Activated T-cell treated with anti-CD3 and anti-CD28 coated beads for 24 hours (primary cell): ENCODE results near the gene GABARAP.
A peak's percentile ranks its signal among the peaks of the same experiment; 100 is the strongest.
"Not testable (repeated sequence)": the region's sequence is repeated elsewhere in the genome, so short reads cannot be mapped to it uniquely, and the experiment has no call there.

ENCODE experiments used
- DNase-seq: peaks from one replicate; pipeline ENCODE4 v3.0.0-alpha.2; 2020; ENCODE audit warnings: low read depth

Gene GABARAP

DNA sequence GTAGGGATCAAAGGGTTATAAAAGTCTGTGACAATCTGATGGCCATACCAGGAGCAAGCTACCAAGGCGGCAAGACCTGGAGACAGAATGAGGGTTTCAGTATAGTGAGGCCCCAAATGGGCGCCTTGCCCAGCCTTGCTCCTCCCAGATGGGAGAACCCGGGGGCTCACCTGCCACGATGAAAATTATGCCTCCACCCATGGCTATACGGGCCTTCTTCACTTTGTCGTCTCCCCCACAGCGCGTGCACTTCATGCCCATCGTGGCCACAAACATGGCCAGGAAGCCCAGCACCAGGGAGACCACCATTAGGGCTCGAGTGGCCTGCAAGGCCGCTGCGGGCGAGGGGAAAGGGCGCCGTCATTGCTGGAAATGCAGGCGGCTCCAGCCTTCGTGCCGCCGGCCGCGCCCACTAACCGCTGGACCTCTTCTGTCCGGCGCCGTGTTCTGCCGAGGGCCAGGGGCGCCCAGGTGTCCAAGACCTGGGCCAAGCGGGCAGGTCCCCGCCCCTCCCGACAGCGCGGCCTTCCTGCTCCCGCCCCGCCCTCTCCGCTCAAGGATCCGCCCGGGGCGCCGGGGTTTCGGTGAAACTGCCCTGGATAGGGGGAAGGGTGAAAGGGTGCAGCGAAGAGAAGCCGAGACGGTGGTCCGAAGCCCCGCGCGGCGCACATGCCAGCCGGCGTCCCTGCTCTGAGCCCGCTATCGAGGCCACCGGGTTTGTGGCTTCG, 18.6 kb upstream of the GABARAP start:
- no peak for DNase-seq

GRCh38 chr17:7260151-7260550, 17.9 kb upstream of the GABARAP start:
- no peak for DNase-seq

- no peak for DNase-seq
Measured at GRCh38 chr17:7259555-7259889, 17.3 kb upstream of the GABARAP start.

- no peak for DNase-seq
Measured at GRCh38 chr17:7258731-7259554, 16.7 kb upstream of the GABARAP start.

DNA sequence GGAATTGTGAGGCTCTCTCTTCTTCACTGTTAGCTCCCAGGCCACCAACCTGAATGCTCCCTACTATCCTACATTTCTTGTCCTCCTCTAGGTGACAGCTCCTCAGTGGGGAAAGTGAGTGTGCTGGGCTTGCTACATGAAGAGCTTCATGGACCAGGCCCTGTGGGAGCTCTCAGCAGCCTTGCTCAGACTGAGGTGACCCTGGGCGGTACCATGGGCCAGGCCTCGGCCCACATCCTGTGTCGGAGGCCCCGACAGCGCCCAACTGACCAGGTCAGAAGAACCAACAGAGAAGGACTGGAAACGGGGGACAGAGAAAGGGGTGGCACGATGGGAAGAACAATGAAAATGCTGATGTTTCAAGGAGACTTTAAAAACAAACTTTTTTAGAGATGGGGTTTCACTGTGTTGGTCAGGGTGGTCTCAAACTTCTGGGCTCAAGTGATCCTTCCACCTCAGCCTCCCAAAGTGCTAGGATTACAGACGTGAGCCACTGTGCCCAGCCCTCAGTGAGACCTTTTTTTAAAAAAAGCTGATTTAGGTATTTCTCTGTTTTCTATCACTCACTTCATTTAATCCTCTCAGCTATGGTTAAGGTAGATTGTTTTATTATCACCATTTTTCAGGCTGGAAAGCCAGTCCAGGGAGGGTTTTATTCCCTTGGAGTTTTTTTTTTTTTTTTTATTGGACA, 14.7 kb upstream of the GABARAP start:
- no peak for DNase-seq

- DNase-seq, result no peak
Measured at GRCh38 chr17:7254511-7254910, 12.3 kb upstream of the GABARAP start.

GRCh38 chr17:7253082-7253481, 10.8 kb upstream of the GABARAP start:
- no peak for DNase-seq

DNA sequence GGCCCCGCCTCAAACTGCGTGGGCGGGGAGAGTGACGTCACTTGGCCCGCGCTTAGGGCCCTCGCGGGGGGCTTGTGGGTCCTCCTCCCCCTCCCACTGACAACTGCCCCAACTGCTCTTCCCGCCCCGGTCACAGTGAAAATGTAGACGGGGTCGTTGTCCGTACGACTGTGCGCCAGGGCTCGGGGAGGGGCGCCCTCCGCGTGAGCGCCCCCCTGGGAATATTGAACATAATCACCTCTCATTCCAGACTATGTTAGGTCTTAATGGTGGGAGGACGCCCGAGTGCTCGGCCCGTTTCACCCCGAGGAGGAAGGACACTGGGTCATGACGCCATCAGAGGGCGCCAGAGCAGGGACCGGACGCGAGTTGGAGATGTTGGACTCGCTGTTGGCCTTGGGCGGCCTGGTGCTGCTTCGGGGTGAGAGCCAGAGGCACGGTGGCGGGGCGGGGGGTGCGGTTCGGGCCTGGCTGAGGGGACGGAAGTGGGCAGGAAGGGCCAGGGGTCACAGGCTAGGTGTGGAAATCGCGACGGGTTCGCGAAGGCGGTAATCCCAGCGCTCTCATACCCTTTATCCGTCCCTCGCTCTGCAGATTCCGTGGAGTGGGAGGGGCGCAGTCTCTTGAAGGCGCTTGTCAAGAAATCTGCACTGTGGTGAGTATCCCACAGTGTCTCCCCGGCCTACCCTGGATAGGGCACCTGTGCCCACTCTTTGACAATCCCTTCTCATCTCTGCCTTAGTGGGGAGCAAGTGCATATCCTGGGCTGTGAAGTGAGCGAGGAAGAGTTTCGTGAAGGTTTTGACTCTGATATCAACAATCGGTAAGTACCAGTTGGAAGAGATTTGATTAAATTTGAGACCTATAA, 10.2 kb upstream of the GABARAP start, which contains the start of gene ELP5:
TSS of gene ELP5 (plus strand) at position 40 of the 868 bp plus-strand sequence. CDS start at position 376, 336 bp downstream.
- DNase-seq, result peak; percentile 79

GRCh38 chr17:7251661-7252175, 9.5 kb upstream of the GABARAP start, which contains the start of gene CTDNEP1:
Gene CTDNEP1 (minus strand): TSS chr17:7251734. CDS start chr17:7251296, 438 bp downstream.
- peak; percentile 98 for DNase-seq

DNA sequence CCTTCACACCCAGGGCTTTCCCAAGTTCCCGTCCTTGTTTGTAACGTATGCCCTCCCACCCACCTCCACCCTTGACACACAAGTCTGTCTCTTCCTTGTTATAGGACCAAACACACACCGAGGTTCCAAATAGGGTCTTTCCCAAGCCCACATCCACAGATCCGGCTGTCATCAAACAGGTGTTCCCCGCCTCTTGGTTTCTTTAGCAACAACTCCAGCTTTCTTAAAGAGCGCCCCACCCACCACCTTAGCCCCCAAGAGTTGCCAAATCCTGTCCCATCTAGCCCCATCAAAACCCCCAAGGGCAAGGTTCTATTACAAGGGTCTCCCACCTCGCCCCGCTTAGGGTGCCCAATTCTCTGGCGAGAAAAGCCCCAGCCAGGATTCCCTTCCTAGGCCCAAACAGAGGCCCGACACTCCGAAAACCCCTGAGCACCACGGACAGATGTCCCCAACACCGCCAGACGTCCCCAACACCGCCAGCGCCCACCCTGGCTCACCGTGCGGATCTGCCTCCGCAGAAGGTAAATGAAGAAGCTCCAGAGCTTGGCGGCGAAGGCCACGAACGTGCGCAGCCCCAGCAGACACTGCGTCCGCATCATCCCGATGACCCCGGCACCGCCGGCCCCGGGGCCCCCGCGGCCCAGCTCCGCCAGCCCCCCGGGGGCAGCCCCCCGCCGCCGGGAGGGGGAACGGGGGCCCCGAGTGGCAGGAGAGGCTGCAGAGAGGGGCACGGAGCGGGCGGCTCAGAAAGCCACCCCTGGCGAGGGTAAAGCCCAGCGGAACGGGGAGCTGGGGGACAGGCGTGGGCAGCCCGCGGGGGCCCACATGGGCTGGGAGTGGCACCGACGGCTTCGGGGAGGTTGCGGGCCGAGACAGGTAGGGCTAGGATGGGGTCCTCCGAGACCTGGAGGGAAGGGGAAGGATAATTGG, 8.7 kb upstream of the GABARAP start:
- no peak for DNase-seq

GRCh38 chr17:7249830-7250229, 7.6 kb upstream of the GABARAP start:
- no peak for DNase-seq

GRCh38 chr17:7249214-7249613, 7.0 kb upstream of the GABARAP start:
- DNase-seq, result no peak

GRCh38 chr17:7248796-7249195, 6.5 kb upstream of the GABARAP start:
- no peak for DNase-seq

DNA sequence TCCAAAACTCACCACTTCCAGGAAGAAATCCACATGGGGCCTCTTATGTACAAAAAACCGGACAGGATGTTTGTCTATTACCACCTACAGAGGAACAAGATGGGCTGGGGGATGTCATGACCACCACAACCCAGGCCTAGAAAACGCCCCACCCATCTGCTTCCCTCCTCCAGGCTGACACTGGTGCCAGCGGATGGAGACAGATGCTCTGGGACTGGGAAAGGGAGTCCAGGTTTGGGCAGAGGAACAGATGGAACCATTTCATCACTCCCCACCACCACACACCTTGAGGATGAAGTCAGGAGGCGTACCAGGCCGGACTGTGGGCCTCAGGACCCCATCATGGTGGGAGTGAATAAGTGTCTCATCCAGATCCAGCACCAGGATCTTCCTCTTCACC, 4.5 kb upstream of the GABARAP start:
- DNase-seq, result no peak

DNA sequence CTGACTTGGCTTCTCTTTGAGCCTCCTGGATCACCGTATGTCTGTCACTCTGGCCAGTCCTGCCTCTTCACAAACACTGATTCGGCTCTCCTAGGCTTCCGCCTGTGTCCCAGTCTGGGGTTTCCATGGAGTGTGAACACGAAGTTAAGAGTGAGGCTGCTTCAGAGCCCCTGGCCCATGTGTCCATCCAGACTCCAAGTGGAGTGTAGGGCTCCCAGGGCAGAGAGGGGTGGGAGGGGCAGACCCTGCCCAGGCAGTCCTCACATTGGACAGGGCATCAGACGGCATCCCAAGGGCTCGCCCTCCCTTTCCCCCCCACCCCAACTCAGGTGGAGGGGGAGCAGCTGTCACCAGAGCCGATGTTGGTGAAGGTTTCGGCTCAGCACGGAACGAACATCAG, 1.6 kb upstream of the GABARAP start:
- DNase-seq, result not testable (repeated sequence)

GRCh38 chr17:7243453-7243729, 1.1 kb upstream of the GABARAP start:
- DNase-seq, result no peak

GRCh38 chr17:7242717-7243452, 636 bp upstream of the GABARAP start:
- peak; percentile 85 for DNase-seq

DNA sequence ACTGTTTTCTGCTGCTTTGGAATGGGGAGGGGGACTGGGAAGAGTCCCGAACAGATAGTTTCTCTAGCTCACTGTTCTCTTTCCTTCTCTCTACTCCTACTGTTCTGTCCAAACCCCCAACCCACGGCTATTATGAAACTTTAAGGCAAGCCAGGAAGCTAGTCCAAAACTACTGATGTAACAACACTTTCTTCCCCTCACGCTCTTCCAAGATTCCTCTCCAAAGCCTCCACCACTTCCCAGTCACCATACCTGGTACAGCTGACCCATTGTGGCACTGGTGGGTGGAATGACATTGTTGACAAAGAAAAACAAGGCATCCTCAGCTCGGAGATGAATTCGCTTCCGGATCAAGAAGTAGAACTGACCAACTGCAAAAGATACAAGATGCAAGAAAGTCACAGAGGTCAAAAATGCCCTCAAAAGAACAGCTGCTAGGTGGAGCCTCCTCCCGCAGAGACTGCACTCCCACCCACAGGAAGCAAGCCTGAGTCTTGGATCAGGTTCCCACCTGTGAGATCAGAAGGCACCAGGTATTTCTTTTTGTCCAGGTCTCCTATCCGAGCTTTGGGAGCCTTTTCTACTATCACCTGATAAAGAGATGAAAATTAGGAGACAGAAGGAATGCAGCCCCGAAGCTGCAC, 1.0 kb downstream of the GABARAP start:
- DNase-seq, result no peak

DNA sequence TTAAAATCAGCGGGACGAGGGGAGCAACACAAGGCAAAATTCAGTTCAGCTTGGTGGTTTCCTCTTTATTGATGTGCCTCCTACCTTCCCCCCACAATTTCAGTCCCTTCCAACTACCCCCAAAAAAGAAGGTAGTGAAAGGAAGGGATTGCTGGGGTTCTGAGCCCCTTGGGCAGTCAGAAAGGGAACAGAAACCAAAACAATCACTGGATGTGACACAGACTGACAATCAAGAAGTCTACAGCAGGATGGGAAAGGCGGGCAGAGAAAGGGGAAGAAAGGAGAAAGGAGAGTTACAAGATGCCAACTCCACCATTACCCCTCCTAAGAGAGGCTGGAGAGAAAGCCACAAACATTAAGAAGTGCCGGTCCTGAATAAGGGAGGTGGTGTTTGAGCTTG, 1.9 kb downstream of the GABARAP start:
- no peak for DNase-seq
